Stimulated activated effector memory CD8-positive, alpha-beta T cell treated with anti-CD3 and anti-CD28 coated beads, Interleukin-12 subunit alpha, Interleukin-12 subunit beta, amount 100 ng/mL, for 72 hours (primary cell): ENCODE data around the gene PLCB2.
A peak's percentile ranks its signal among the peaks of the same experiment; 100 is the strongest.

Experiments
- ATAC-seq: fragments of 150-1000 bp; cut with Tn5 transposase; 2 replicates; pipeline ENCODE4 v1.10.0; 2021
- DNase-seq, 2 donors: peaks; one replicate each; pipeline ENCODE4 v3.0.0; 2021 to 2022; ENCODE audit warnings: low spot score in 2 of 2
- H3K27ac Mint-ChIP-seq: one replicate; pipeline ENCODE4 v1.8.0; 2022; ENCODE audit warnings: mild to moderate bottlenecking, mixed read lengths
- H3K36me3 Mint-ChIP-seq: one replicate; pipeline ENCODE4 v1.8.0; 2022; ENCODE audit warnings: mild to moderate bottlenecking, mixed read lengths
- H3K4me1 Mint-ChIP-seq: one replicate; pipeline ENCODE4 v1.8.0; 2022; ENCODE audit warnings: mixed read lengths
- H3K4me3 Mint-ChIP-seq: one replicate; pipeline ENCODE4 v1.8.0; 2022; ENCODE audit warnings: mild to moderate bottlenecking, mixed read lengths
- H3K9me3 Mint-ChIP-seq: one replicate; pipeline ENCODE4 v1.8.0; 2022; ENCODE audit warnings: mixed read lengths

The PLCB2 gene

GRCh38 chr15:40251486-40252140 is 56.1 kb downstream of the PLCB2 start:
- Mint-ChIP-seq H3K36me3 (no peaks in the 10 kb centered on the region), H3K9me3 (no peaks in the 10 kb centered on the region), H3K4me3 (peak overlapping the region; percentile 78), H3K27ac (no peak overlapping the region), H3K4me1 (peaks cover 16% of the 10 kb centered on the region)
- ATAC-seq (no peak), DNase-seq (no peak)

GRCh38 chr15:40250771-40251483 is 56.8 kb downstream of the PLCB2 start:
- Mint-ChIP-seq H3K27ac (no peak overlapping the region), H3K4me3 (peak overlapping the region; percentile 78), H3K9me3 (no peaks in the 10 kb centered on the region), H3K36me3 (no peaks in the 10 kb centered on the region), H3K4me1 (peaks cover 14% of the 10 kb centered on the region)
- no peak for DNase-seq
- ATAC-seq = no peak

GRCh38 chr15:40250304-40250656 is 57.5 kb downstream of the PLCB2 start:
- ATAC-seq (no peak), DNase-seq (no peak)
- Mint-ChIP-seq H3K4me3 (no peak overlapping the region), H3K9me3 (no peaks in the 10 kb centered on the region), H3K27ac (no peak overlapping the region), H3K36me3 (no peaks in the 10 kb centered on the region), H3K4me1 (peaks cover 14% of the 10 kb centered on the region)

GRCh38 chr15:40249477-40250303 is 58.0 kb downstream of the PLCB2 start:
- Mint-ChIP-seq H3K27ac (no peak overlapping the region), H3K4me3 (no peak overlapping the region), H3K36me3 (no peaks in the 10 kb centered on the region), H3K9me3 (no peaks in the 10 kb centered on the region), H3K4me1 (peaks cover 14% of the 10 kb centered on the region)
- ATAC-seq = no peak
- DNase-seq = no peak

GRCh38 chr15:40248006-40248783 is 59.5 kb downstream of the PLCB2 start:
- no peak overlapping the region for H3K27ac Mint-ChIP-seq

GRCh38 chr15:40247406-40247971 is 60.2 kb downstream of the PLCB2 start:
- Mint-ChIP-seq H3K36me3 (no peaks in the 10 kb centered on the region), H3K27ac (no peak overlapping the region), H3K9me3 (no peaks in the 10 kb centered on the region), H3K4me3 (no peak overlapping the region), H3K4me1 (peaks cover 6% of the 10 kb centered on the region)
- no peak for ATAC-seq
- DNase-seq = no peak

More at GRCh38 chr15:40248006-40248783, 59.5 kb downstream of the PLCB2 start:
- peaks cover 6% of the 10 kb centered on the region for H3K4me1 Mint-ChIP-seq
- no peak for ATAC-seq
- H3K36me3 Mint-ChIP-seq = no peaks in the 10 kb centered on the region
- no peak overlapping the region for H3K4me3 Mint-ChIP-seq
- DNase-seq = no peak
- no peaks in the 10 kb centered on the region for H3K9me3 Mint-ChIP-seq

GRCh38 chr15:40246496-40247280 is 61.0 kb downstream of the PLCB2 start:
- Mint-ChIP-seq H3K27ac (no peak overlapping the region), H3K4me3 (no peak overlapping the region), H3K36me3 (no peaks in the 10 kb centered on the region), H3K9me3 (no peaks in the 10 kb centered on the region), H3K4me1 (peaks cover 6% of the 10 kb centered on the region)
- DNase-seq (no peak), ATAC-seq (no peak)

GRCh38 chr15:40245666-40246450 is 61.9 kb downstream of the PLCB2 start:
- Mint-ChIP-seq H3K9me3 (no peaks in the 10 kb centered on the region), H3K36me3 (no peaks in the 10 kb centered on the region), H3K4me3 (no peak overlapping the region), H3K27ac (no peak overlapping the region), H3K4me1 (peaks cover 6% of the 10 kb centered on the region)
- DNase-seq (no peak), ATAC-seq (no peak)

GRCh38 chr15:40244961-40245523 is 62.7 kb downstream of the PLCB2 start:
- H3K9me3 Mint-ChIP-seq = no peaks in the 10 kb centered on the region
- no peak for ATAC-seq
- no peak for DNase-seq
- H3K36me3 Mint-ChIP-seq = no peaks in the 10 kb centered on the region
- no peak overlapping the region for H3K4me3 Mint-ChIP-seq
- H3K27ac Mint-ChIP-seq = no peak overlapping the region
- peaks cover 6% of the 10 kb centered on the region for H3K4me1 Mint-ChIP-seq

GRCh38 chr15:40243126-40243810 is 64.5 kb downstream of the PLCB2 start:
- Mint-ChIP-seq H3K4me1 (peaks cover 16% of the 10 kb centered on the region), H3K27ac (peak overlapping the region; percentile 14), H3K4me3 (no peak overlapping the region), H3K9me3 (no peaks in the 10 kb centered on the region), H3K36me3 (no peaks in the 10 kb centered on the region)
- ATAC-seq (no peak), DNase-seq (no peak)

- H3K36me3 Mint-ChIP-seq = no peaks in the 10 kb centered on the region
- H3K9me3 Mint-ChIP-seq = no peaks in the 10 kb centered on the region
- DNase-seq = no peak
- peak overlapping the region; percentile 14 for H3K27ac Mint-ChIP-seq
- H3K4me1 Mint-ChIP-seq = peaks cover 21% of the 10 kb centered on the region
- no peak for ATAC-seq
- H3K4me3 Mint-ChIP-seq = no peak overlapping the region
Observed at GRCh38 chr15:40242601-40243000, 65.1 kb downstream of the PLCB2 start.

GRCh38 chr15:40242213-40242599 is 65.5 kb downstream of the PLCB2 start:
- peaks cover 21% of the 10 kb centered on the region for H3K4me1 Mint-ChIP-seq

More at GRCh38 chr15:40242213-40242599, 65.5 kb downstream of the PLCB2 start:
- Mint-ChIP-seq H3K36me3 (no peaks in the 10 kb centered on the region), H3K27ac (no peak overlapping the region), H3K4me3 (no peak overlapping the region), H3K9me3 (no peaks in the 10 kb centered on the region)
- no peak for DNase-seq
- ATAC-seq = no peak
